ENCODE measurements around the gene POLE. TPM values are rescaled to one million over a fixed set of nuclear protein-coding genes. Genes with fewer than 3 reads are reported as not detected.

POLE gene
- polyA plus RNA-seq, 1 of the 3 experiments (the other 2 are of a cell fraction), result 20.1 TPM

GRCh38 chr12:132582582-132583410 is 104.3 kb downstream of the POLE start:
- TF ChIP-seq YY1 (IDR thresholded peaks at IDR 0.05; ENCODE audit: low read depth) (no peak), TEAD4 (IDR thresholded peaks at IDR 0.05; ENCODE audit: borderline replicate concordance, insufficient read depth) (no peak), EZH2phosphoT487 (IDR thresholded peaks at IDR 0.05; ENCODE audit: borderline replicate concordance, low read depth) (no peak), GATA2 (CRISPR knock-in tag; IDR thresholded peaks at IDR 0.05) (no peak), USF1 (IDR thresholded peaks at IDR 0.05; ENCODE audit: borderline replicate concordance, low read depth) (no peak), RCOR1 (IDR thresholded peaks at IDR 0.05; ENCODE audit: low read length) (no peak), MXI1 (IDR thresholded peaks at IDR 0.05; ENCODE audit: low read depth, low read length) (no peak), RXRA (IDR thresholded peaks at IDR 0.05; ENCODE audit: borderline replicate concordance, low read depth) (no peak), SMC3 (IDR thresholded peaks at IDR 0.05; ENCODE audit: low read depth, low read length) (no peak), CHD2 (IDR thresholded peaks at IDR 0.05; ENCODE audit: low read length, partially characterized antibody) (no peak), MEF2A (IDR thresholded peaks at IDR 0.05; ENCODE audit: borderline replicate concordance, low read depth) (no peak), EP300 (IDR thresholded peaks at IDR 0.05; ENCODE audit: borderline replicate concordance in 1 of 2, low read depth in 1 of 2, low read length in 1 of 2) (no peak), ELF1 (IDR thresholded peaks at IDR 0.05) (no peak), RAD21 (IDR thresholded peaks at IDR 0.05; ENCODE audit: low read length) (no peak), TCF12 (IDR thresholded peaks at IDR 0.05) (no peak), TAF1 (IDR thresholded peaks at IDR 0.05; ENCODE audit: borderline replicate concordance, low read depth, low read length) (no peak), NFIC (IDR thresholded peaks at IDR 0.05; ENCODE audit: borderline replicate concordance) (no peak), FOXM1 (IDR thresholded peaks at IDR 0.05; ENCODE audit: low read depth) (no peak)
- TF ChIP-seq, protein P1, sequence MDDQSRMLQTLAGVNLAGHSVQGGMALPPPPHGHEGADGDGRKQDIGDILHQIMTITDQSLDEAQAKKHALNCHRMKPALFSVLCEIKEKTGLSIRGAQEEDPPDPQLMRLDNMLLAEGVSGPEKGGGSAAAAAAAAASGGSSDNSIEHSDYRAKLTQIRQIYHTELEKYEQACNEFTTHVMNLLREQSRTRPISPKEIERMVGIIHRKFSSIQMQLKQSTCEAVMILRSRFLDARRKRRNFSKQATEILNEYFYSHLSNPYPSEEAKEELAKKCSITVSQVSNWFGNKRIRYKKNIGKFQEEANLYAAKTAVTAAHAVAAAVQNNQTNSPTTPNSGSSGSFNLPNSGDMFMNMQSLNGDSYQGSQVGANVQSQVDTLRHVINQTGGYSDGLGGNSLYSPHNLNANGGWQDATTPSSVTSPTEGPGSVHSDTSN (IDR thresholded peaks at IDR 0.05), result no peak
- TF ChIP-seq, protein P2, sequence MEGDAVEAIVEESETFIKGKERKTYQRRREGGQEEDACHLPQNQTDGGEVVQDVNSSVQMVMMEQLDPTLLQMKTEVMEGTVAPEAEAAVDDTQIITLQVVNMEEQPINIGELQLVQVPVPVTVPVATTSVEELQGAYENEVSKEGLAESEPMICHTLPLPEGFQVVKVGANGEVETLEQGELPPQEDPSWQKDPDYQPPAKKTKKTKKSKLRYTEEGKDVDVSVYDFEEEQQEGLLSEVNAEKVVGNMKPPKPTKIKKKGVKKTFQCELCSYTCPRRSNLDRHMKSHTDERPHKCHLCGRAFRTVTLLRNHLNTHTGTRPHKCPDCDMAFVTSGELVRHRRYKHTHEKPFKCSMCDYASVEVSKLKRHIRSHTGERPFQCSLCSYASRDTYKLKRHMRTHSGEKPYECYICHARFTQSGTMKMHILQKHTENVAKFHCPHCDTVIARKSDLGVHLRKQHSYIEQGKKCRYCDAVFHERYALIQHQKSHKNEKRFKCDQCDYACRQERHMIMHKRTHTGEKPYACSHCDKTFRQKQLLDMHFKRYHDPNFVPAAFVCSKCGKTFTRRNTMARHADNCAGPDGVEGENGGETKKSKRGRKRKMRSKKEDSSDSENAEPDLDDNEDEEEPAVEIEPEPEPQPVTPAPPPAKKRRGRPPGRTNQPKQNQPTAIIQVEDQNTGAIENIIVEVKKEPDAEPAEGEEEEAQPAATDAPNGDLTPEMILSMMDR (IDR thresholded peaks at IDR 0.05), result no peak
- Histone ChIP-seq H3K27ac (ENCODE audit: low read depth in 2 of 2, low read length in 1 of 2) (no peak overlapping the region), H3K27me3 (ENCODE audit: insufficient read depth) (no peaks in the 10 kb centered on the region), H3K4me1 (ENCODE audit: control insufficient read depth in 1 of 2, insufficient read depth in 2 of 2, low read depth in 1 of 2, low read length in 1 of 2) (no peaks in the 10 kb centered on the region), H2AFZ (ENCODE audit: low read depth) (no peak overlapping the region), H3K4me2 (no peak overlapping the region), H3K9me2 (no peaks in the 10 kb centered on the region), H3K36me3 (replicated peaks in 1 of 2; ENCODE audit: control insufficient read depth in 1 of 2, insufficient read depth in 2 of 2, low read length in 1 of 2) (peaks cover 0 to 20% of the 10 kb centered on the region in 2 experiments), H3F3A (replicated peaks; ENCODE audit: insufficient read depth) (peaks cover 8% of the 10 kb centered on the region), H3K9ac (no peak overlapping the region), H3K4me3 (ENCODE audit: low read depth in 2 of 2, low read length in 1 of 2) (no peak overlapping the region), H3K9me3 (no peaks in the 10 kb centered on the region), H3K79me2 (ENCODE audit: insufficient read depth) (no peaks in the 10 kb centered on the region), H4K20me1 (ENCODE audit: insufficient read depth) (no peaks in the 10 kb centered on the region)
- CTCF ChIA-PET, result interaction anchor here (1.0 kb wide), 1 partner anchor 8 kb away, joined by 3 read pairs; no protein-coding TSS in a partner anchor
- POLR2A ChIA-PET, result no interaction called here
- DNase-seq, result no peak
- 96% methylated on average over 39 of the region's 89 CpGs for WGBS (ENCODE audit: low lambda C conversion rate)

Measured in SK-N-SH (cell line).